Measurements from ENCODE around the gene TEX35.

TEX35 gene

GRCh38 chr1:178512566-178513277 is at the start of gene TEX35:
TEX35 (plus strand) TSS chr1:178513109; CDS start chr1:178513189, 80 bp downstream.
- DNase-seq (ENCODE audit: low spot score): no peak

GRCh38 chr1:178464141-178464540 is 48.8 kb upstream of the TEX35 start:
- no peak for DNase-seq (ENCODE audit: low spot score)

- DNase-seq (ENCODE audit: low spot score): no peak
Observed at GRCh38 chr1:178464566-178464965, 48.3 kb upstream of the TEX35 start.

GRCh38 chr1:178465011-178465410 is 47.9 kb upstream of the TEX35 start:
- DNase-seq (ENCODE audit: low spot score): no peak

GRCh38 chr1:178467837-178468236 is 45.1 kb upstream of the TEX35 start:
- DNase-seq (ENCODE audit: low spot score): no peak

GRCh38 chr1:178470411-178470960 is 42.4 kb upstream of the TEX35 start:
- DNase-seq (ENCODE audit: low spot score): no peak

GRCh38 chr1:178472531-178472930 is 40.4 kb upstream of the TEX35 start:
- no peak for DNase-seq (ENCODE audit: low spot score)

- no peak for DNase-seq (ENCODE audit: low spot score)
Observed at GRCh38 chr1:178477373-178477772, 35.5 kb upstream of the TEX35 start.

GRCh38 chr1:178477841-178478240 is 35.1 kb upstream of the TEX35 start:
- DNase-seq (ENCODE audit: low spot score): no peak

GRCh38 chr1:178483251-178483957 is 29.5 kb upstream of the TEX35 start:
- DNase-seq (ENCODE audit: low spot score): no peak

- no peak for DNase-seq (ENCODE audit: low spot score)
Observed at GRCh38 chr1:178484698-178485225, 28.1 kb upstream of the TEX35 start.

GRCh38 chr1:178485541-178485981 is 27.3 kb upstream of the TEX35 start:
- no peak for DNase-seq (ENCODE audit: low spot score)

- DNase-seq (ENCODE audit: low spot score): no peak
Observed at GRCh38 chr1:178486100-178487069, 26.5 kb upstream of the TEX35 start.

- DNase-seq (ENCODE audit: low spot score): no peak
Observed at GRCh38 chr1:178487070-178487615, 25.8 kb upstream of the TEX35 start.

GRCh38 chr1:178488393-178488792 is 24.5 kb upstream of the TEX35 start:
- DNase-seq (ENCODE audit: low spot score): no peak

- DNase-seq (ENCODE audit: low spot score): no peak
Observed at GRCh38 chr1:178489399-178489798, 23.5 kb upstream of the TEX35 start.

- DNase-seq (ENCODE audit: low spot score): no peak
Observed at GRCh38 chr1:178490136-178490535, 22.8 kb upstream of the TEX35 start.

- no peak for DNase-seq (ENCODE audit: low spot score)
Observed at GRCh38 chr1:178490967-178491366, 21.9 kb upstream of the TEX35 start.

- DNase-seq (ENCODE audit: low spot score): no peak
Observed at GRCh38 chr1:178491721-178492120, 21.2 kb upstream of the TEX35 start.

- DNase-seq (ENCODE audit: low spot score): no peak
Observed at GRCh38 chr1:178492341-178492740, 20.6 kb upstream of the TEX35 start.

GRCh38 chr1:178493301-178493741 is 19.6 kb upstream of the TEX35 start:
- DNase-seq (ENCODE audit: low spot score): no peak

Data from left forelimb (tissue), 1 donor.